GM12872 (cell line): ENCODE data around the gene CAMKMT.

Experiments used
- TF ChIP-seq, protein P1 (sequence below): IDR thresholded peaks from 3 replicates; pipeline ENCODE4 v1.5.1; 2011; ENCODE audit warnings: low read depth, mild to moderate bottlenecking, low read length, moderate library complexity; ENCODE audit not compliant: insufficient read depth

Gene CAMKMT

DNA sequence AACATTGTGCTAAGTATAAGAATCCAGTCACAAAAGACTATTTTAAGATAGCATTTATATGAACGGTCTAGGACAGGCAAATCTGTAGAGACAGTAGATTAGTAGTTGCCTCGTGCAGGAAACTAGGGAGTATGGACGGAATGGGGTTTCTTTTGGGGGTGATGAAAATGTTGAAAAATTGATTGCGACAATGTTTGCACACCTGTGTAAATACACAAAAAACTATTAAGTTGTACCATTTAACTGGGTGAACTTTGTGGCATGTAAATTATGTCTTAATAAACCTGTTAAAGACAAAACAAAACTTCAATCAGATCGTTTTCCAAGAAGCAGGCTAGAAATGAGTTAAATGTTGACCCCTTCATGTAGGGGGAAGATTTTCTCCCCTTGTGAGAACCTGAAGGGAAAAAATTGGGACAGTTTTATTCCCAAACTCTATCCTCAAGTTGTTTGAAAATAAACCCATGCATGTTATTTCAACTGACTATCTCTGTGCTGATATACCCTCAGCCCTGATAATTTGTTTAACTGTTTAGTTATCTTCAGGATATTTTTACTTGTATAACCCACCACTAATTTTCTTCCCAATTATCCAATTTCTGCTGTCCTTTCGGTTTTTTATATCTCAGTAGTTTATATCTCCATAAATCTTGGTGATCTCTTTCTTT is 87.2 kb downstream of the CAMKMT start:
- TF ChIP-seq, protein P1, sequence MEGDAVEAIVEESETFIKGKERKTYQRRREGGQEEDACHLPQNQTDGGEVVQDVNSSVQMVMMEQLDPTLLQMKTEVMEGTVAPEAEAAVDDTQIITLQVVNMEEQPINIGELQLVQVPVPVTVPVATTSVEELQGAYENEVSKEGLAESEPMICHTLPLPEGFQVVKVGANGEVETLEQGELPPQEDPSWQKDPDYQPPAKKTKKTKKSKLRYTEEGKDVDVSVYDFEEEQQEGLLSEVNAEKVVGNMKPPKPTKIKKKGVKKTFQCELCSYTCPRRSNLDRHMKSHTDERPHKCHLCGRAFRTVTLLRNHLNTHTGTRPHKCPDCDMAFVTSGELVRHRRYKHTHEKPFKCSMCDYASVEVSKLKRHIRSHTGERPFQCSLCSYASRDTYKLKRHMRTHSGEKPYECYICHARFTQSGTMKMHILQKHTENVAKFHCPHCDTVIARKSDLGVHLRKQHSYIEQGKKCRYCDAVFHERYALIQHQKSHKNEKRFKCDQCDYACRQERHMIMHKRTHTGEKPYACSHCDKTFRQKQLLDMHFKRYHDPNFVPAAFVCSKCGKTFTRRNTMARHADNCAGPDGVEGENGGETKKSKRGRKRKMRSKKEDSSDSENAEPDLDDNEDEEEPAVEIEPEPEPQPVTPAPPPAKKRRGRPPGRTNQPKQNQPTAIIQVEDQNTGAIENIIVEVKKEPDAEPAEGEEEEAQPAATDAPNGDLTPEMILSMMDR, result no peak

DNA sequence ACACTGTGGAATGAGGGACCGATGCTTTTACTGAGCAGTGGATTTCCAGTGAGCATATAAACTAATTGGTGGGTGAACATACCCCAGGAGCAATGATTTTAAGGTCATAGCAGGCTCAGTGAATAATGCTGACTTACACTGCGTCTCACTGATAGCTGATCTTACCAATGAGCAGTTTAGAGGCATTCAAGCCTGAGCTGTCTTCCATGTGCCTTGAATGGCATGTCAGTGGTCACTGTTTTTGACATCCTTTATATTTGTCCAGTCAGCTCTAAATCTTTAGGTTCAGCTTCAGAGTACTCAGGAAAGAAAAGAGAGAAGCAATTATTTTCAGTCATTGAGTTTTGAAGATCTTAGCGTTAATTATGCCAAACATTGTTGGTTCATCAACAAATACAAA is 88.3 kb downstream of the CAMKMT start:
- TF ChIP-seq, protein P1, result no peak

DNA sequence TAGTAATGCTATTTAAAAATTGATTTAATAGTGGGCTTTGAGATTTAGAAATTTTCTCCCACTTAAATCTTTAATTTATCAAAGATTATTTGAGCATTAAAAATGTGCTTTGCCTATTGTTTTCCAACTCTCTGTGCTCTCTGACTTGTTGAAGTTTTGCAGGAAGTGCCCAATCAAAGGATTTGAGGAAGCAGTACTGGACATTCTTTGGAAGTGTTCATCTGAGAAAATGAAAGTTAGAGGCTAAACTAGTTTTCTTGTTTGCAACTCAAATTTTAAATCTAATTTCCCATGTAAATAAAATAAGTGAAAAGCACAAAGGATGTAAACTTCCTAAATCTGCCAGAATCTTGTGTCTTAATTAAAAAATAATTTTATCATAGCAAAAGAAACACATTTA is 89.1 kb downstream of the CAMKMT start:
- TF ChIP-seq, protein P1, result no peak

DNA sequence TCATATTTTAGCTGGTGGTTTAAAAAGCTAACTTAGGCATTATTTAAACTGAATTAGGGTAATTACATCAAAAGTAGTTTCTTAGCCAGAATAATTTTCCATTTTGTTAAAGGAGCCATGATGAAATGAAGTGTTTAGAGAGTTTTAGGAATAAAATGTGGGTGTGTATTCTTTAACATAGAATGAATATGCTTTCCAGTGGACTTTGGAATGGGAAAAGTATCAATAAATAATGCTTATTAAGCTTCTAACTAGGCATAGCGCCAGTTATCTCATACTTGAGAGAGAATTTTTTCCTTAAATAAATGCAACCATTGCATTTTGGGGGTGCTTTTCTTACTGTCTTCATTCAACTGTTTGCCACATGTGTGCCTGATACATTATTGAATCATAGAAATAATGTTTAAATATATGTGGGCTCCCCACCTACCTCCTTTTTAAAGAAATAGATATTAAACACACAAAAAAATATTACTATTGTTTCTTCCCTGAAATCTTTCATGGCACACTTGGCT is 90.4 kb downstream of the CAMKMT start:
- TF ChIP-seq, protein P1, result no peak

DNA sequence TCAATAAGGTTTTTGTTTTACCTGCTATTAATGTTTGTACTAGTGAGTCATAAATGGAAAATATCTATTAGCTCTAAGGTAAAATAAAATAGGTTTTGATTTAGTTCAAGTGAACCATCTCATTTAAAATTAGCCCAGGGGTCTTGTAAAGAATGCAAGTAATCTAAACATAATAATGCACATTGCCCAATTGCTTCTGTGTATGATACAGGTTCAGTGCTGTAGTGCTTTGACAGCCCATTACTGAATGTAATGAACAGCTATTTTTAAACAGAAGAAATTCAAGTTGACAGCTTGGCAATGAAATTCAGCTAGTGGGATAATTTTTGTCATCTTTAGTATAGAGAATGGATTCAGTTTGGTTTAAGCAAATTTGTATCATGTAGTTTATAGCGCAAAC is 91.5 kb downstream of the CAMKMT start:
- TF ChIP-seq, protein P1, result no peak

GRCh38 chr2:44455877-44456276 is 94.1 kb downstream of the CAMKMT start:
- TF ChIP-seq, protein P1, result no peak

DNA sequence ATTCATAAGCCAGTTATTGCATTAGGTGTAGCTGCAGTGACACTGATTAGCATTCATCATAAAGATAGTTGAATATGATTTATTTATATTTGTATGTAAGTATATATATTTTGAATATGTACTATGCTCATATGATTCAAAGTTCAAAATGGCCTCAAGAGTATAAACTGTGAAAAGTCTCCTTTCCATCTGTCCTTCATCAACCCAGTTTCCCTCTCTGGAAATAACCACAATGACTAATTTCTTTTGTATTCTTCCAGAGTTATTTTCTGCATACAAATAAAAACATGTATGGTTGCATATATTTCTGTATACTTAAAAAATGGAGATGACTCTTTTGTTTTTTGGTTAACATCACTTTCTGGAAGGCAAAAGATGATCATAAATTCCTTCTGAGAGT is 95.2 kb downstream of the CAMKMT start:
- TF ChIP-seq, protein P1, result no peak

DNA sequence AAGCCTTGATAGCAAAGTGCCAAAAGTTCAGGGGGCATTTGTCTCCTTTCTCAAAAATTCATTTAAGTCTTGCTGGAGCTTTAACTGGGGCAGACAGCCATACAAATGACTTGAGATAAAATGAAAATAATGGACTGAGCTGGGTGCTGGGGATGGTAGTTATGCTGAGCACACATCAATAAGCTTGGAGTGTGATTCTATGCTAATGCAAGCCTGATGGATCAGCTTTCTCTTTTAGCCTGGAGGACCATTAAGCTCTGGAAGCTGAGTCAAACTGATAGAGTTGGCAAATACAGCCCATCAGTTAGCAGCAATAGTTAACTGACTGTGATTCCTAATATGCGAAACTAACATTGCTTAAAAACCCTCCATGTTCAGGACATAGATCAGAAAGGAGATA is 98.0 kb downstream of the CAMKMT start:
- TF ChIP-seq, protein P1, result no peak
